Omental fat pad (tissue), 4 donors: ENCODE results near the gene CASP1. TPM values are rescaled to one million over a fixed set of nuclear protein-coding genes. Genes with fewer than 3 reads are reported as not detected.
"Not testable (repeated sequence)": the region's sequence is repeated elsewhere in the genome, so short reads cannot be mapped to it uniquely, and the experiment has no call there.

Source experiments
- ATAC-seq: fragments of 150-250 bp; one replicate; pipeline ENCODE4 v1.9.1; 2016; ENCODE audit warnings: mild to moderate bottlenecking, moderate library complexity; ENCODE audit not compliant: low FRiP score
- DNase-seq: peaks from one replicate; pipeline ENCODE4 v3.0.0-alpha.2; 2019; ENCODE audit warnings: low spot score
- CTCF ChIP-seq, 3 donors: fragments of 450-650 bp; IDR thresholded peaks; one replicate each; pipeline ENCODE4 v1.5.1; 2016 to 2017; ENCODE audit warnings: antibody characterized with exemption in 3 of 3, mild to moderate bottlenecking in 3 of 3, moderate library complexity in 2 of 3
- total RNA-seq, 4 donors: library from RNA; depleted of rRNA; stranded (reverse); fragments of >200 nt; gene quantifications; one replicate each; pipeline ENCODE4 v1.1.0, GENCODE V29; 2016

CASP1 gene
- total RNA-seq, 4 donors from 2014 or later, result 12.1 to 28.4 (median 20.8) TPM

GRCh38 chr11:105071089-105071732 is 36.3 kb upstream of the CASP1 start:
- ATAC-seq, result no peak
- no peak for TF ChIP-seq CTCF (IDR thresholded peaks at IDR 0.05)
- DNase-seq, result no peak

- TF ChIP-seq CTCF (IDR thresholded peaks at IDR 0.05), result no peak
- ATAC-seq (no peak), DNase-seq (no peak)
Measured at GRCh38 chr11:105070306-105070705, 35.4 kb upstream of the CASP1 start.

- ATAC-seq, DNase-seq: not testable (repeated sequence)
Measured at GRCh38 chr11:105069749-105070148, 34.8 kb upstream of the CASP1 start.

- not testable (repeated sequence) for DNase-seq, ATAC-seq
Measured at GRCh38 chr11:105063245-105063941, 28.4 kb upstream of the CASP1 start.

- TF ChIP-seq CTCF (IDR thresholded peaks at IDR 0.05), result no peak
- DNase-seq, result no peak
Measured at GRCh38 chr11:105057432-105057831, 22.5 kb upstream of the CASP1 start.

GRCh38 chr11:105056446-105056845 is 21.5 kb upstream of the CASP1 start:
- DNase-seq, result no peak
- no peak for ATAC-seq
- TF ChIP-seq CTCF (IDR thresholded peaks at IDR 0.05), result no peak

More at GRCh38 chr11:105057432-105057831, 22.5 kb upstream of the CASP1 start:
- no peak for ATAC-seq

- ATAC-seq, result no peak
- no peak for DNase-seq
- no peak for TF ChIP-seq CTCF (IDR thresholded peaks at IDR 0.05)
Measured at GRCh38 chr11:105054723-105055493, 20.0 kb upstream of the CASP1 start.
